GM12801 (cell line): ENCODE data around the gene KRTAP1-5.

Experiments
- CTCF ChIP-seq: IDR thresholded peaks from one replicate; pipeline ENCODE4 v1.5.1; 2011; ENCODE audit warnings: control low read depth; ENCODE audit not compliant: insufficient read length; ENCODE audit errors: extremely low read depth

KRTAP1-5 gene

GRCh38 chr17:41009936-41010335 lies 17.1 kb downstream of the KRTAP1-5 start:
- no peak for TF ChIP-seq CTCF

- TF ChIP-seq CTCF: no peak
Measured at GRCh38 chr17:41009301-41009760, 17.7 kb downstream of the KRTAP1-5 start.

- no peak for TF ChIP-seq CTCF
Measured at GRCh38 chr17:41008811-41009210, 18.2 kb downstream of the KRTAP1-5 start, which contains the start of gene KRTAP3-1. KRTAP3-1 (minus strand) TSS chr17:41009128; CDS start chr17:41009074, 54 bp downstream.

- no peak for TF ChIP-seq CTCF
Measured at GRCh38 chr17:41004397-41004796, 22.6 kb downstream of the KRTAP1-5 start.

- no peak for TF ChIP-seq CTCF
Measured at GRCh38 chr17:41003926-41004325, 23.1 kb downstream of the KRTAP1-5 start.

- TF ChIP-seq CTCF: no peak
Measured at GRCh38 chr17:41002814-41003213, 24.2 kb downstream of the KRTAP1-5 start.

- no peak for TF ChIP-seq CTCF
Measured at GRCh38 chr17:41001795-41002194, 25.2 kb downstream of the KRTAP1-5 start.
